ENCODE results near the gene CDA.

DNA sequence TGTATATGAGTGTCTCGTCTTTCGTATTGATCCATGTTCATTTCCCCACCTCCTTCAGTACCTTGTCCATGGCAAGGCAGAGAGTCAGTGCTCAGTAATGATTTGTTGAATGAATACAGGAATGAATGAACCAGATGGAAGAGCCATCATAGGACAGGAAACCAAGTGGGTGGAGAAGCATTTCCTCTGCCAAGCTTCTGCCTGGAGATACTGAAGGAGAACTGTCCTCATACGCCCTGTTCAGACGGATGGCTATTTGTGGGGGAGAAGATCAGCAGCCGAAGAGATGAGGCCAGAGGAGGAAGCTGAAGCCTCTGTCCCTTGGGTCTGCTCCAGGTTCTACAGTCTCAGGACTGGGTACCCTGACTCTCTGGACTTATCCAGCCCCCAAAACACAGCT, 30.7 kb upstream of the CDA start:
- TF ChIP-seq POLR2A (IDR thresholded peaks at IDR 0.05; ENCODE audit: low read depth, low read length) (no peak), PAX5 (IDR thresholded peaks at IDR 0.05; ENCODE audit: insufficient read depth, low read length, severe bottlenecking) (no peak), POLR2AphosphoS5 (IDR thresholded peaks at IDR 0.05; ENCODE audit: low read depth, low read length) (no peak), TAF1 (IDR thresholded peaks at IDR 0.05; ENCODE audit: low read depth, low read length) (no peak), SPI1 (IDR thresholded peaks at IDR 0.05; ENCODE audit: low read depth, low read length) (no peak), POU2F2 (IDR thresholded peaks at IDR 0.05; ENCODE audit: low read depth, low read length) (no peak)

Data from GM12891 (cell line).